ENCODE measurements around the gene DTNBP1. TPM values are rescaled to one million over a fixed set of nuclear protein-coding genes. Genes with fewer than 3 reads are reported as not detected.

The DTNBP1 gene
- total and polyA plus RNA-seq, 2 donors (not counting 3 experiments of a cell fraction or from before 2014, with no cell fraction given) = 24.3 to 28.9 TPM

- intact Hi-C loops (cut with micrococcal nuclease) = no loop called here
- H3K4me2 ChIP-seq (ENCODE audit: insufficient read depth, low read length) = no peak overlapping the region
- no peak overlapping the region for H3K4me3 ChIP-seq (replicated peaks in 1 of 3; ENCODE audit: insufficient read depth in 1 of 3, low read depth in 1 of 3, low read length in 3 of 3)
- no peak overlapping the region for H3K27ac ChIP-seq (ENCODE audit: insufficient read depth, low read depth, low read length)
- ChIA-PET CTCF (interaction anchor here (0.9 to 1.9 kb wide), 7 partner anchors 17 to 1415 kb away, joined by 3 to 5 read pairs (median 4); no protein-coding TSS in a partner anchor), POLR2A (no interaction called here)
- H3K36me3 ChIP-seq (ENCODE audit: control insufficient read depth in 2 of 2, extremely low read depth in 1 of 2, insufficient read depth in 2 of 2, low read length in 2 of 2) = no peaks in the 10 kb centered on the region
- H3K9me1 ChIP-seq (replicated peaks; ENCODE audit: control insufficient read depth, extremely low read depth, insufficient read depth, low read length) = no peaks in the 10 kb centered on the region
- H3K27me3 ChIP-seq (ENCODE audit: control insufficient read depth in 2 of 2, insufficient read depth in 2 of 2, low read length in 2 of 2) = no peaks in the 10 kb centered on the region
- no peak overlapping the region for H3K9ac ChIP-seq (replicated peaks; ENCODE audit: extremely low read depth, insufficient read depth, low read length)
- H3K9me3 ChIP-seq (replicated peaks; ENCODE audit: control insufficient read depth, insufficient read depth, low read length) = no peaks in the 10 kb centered on the region
- dilution Hi-C loops (cut with MboI; ENCODE audit: extremely low pct_ligation_motif_present, low sequenced_read_pairs) = no loop called here
- H2AFZ ChIP-seq (ENCODE audit: low read depth, low read length) = no peak overlapping the region
- BruUV-seq (replicated peaks) = no TSS peak
- TF ChIP-seq MYC (IDR thresholded peaks at IDR 0.05; ENCODE audit: low read depth, low read length) = no peak
- no peak for TF ChIP-seq MAX (IDR thresholded peaks at IDR 0.05; ENCODE audit: insufficient read depth, insufficient read length)
- TF ChIP-seq EZH2 (IDR thresholded peaks at IDR 0.05; ENCODE audit: borderline replicate concordance, low read depth, low read length, severe bottlenecking) = no peak
- no peak for TF ChIP-seq JUN (IDR thresholded peaks at IDR 0.05; ENCODE audit: borderline replicate concordance, insufficient read depth, insufficient read length, low read depth)
- no peak for TF ChIP-seq POLR2AphosphoS5 (IDR thresholded peaks at IDR 0.05; ENCODE audit: insufficient read depth, low read depth, low read length)
- TF ChIP-seq GATA2 (IDR thresholded peaks at IDR 0.05; ENCODE audit: insufficient read depth, insufficient read length, low read depth, low read length) = no peak
- TF ChIP-seq POLR2A (IDR thresholded peaks at IDR 0.05; ENCODE audit: low read depth, low read length) = no peak
- no peak for TF ChIP-seq FOS (IDR thresholded peaks at IDR 0.05; ENCODE audit: borderline replicate concordance, insufficient read depth, low read length)
- no peak for TF ChIP-seq CTCF (IDR thresholded peaks at IDR 0.05; ENCODE audit: extremely low read depth in 1 of 2, insufficient read depth in 1 of 2, low read depth in 1 of 2, low read length in 2 of 2)
- no peaks in the 10 kb centered on the region for H4K20me1 ChIP-seq (replicated peaks; ENCODE audit: control insufficient read depth, extremely low read depth, insufficient read depth, low read length)
- peaks cover 11% of the 10 kb centered on the region for H3K4me1 ChIP-seq (ENCODE audit: control insufficient read depth, extremely low read depth, insufficient read depth, low read length)
- peaks cover 2% of the 10 kb centered on the region for H3K79me2 ChIP-seq (ENCODE audit: control insufficient read depth, insufficient read depth, low read length)
- no peak for FAIRE-seq
- DNase-seq (ENCODE audit: low read depth, low spot score) = no peak
Observed at GRCh38 chr6:15626160-15626559, 36.7 kb downstream of the DTNBP1 start.
